ENCODE data around the gene CTNNBIP1.

CTNNBIP1 gene

DNA sequence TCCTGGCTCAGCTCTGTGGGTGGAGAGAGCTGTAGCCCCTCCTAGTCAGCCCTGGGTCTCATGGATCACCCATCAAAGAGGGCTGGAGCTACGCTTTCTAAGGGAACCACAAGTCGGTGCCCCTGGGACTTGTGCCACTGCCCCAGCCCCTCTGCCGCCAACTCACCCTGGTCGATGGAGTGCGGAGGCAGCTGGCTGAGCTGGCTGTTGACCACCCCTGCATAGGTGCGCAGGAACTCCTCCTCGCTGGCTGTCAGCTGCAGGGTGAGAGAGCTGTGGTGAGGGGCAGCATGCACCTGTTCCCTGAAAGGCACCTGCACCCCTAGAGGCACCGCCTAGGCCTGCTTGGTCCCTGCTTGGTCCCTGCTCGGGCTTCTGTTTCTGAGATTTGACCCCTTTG is 39.0 kb downstream of the CTNNBIP1 start:
- H4K5ac ChIP-seq (ENCODE audit: low read length) = no peak overlapping the region
- no peaks in the 10 kb centered on the region for H3K4me1 ChIP-seq (ENCODE audit: control insufficient read depth, low read depth, low read length)
- H3K79me2 ChIP-seq (ENCODE audit: control insufficient read depth, insufficient read depth, low read length) = no peaks in the 10 kb centered on the region
- DNase-seq = no peak
- H4K8ac ChIP-seq (ENCODE audit: low read depth, low read length) = no peak overlapping the region
- H2AK5ac ChIP-seq (ENCODE audit: low read length) = no peak overlapping the region
- no peak overlapping the region for H2BK15ac ChIP-seq (replicated peaks; ENCODE audit: low read depth)
- no peak overlapping the region for H3K4me2 ChIP-seq (ENCODE audit: low read length)
- no peaks in the 10 kb centered on the region for H3K79me1 ChIP-seq (ENCODE audit: low read length)
- no peaks in the 10 kb centered on the region for H3K36me3 ChIP-seq (ENCODE audit: control insufficient read depth, insufficient read depth, low read length)
- H3K4ac ChIP-seq (ENCODE audit: low read depth, low read length) = no peak overlapping the region
- H3K18ac ChIP-seq (ENCODE audit: low read length) = no peak overlapping the region
- no peak overlapping the region for H3K9ac ChIP-seq (ENCODE audit: low read length)
- no peak overlapping the region for H3K23ac ChIP-seq (ENCODE audit: low read length)
- H3K27me3 ChIP-seq (ENCODE audit: insufficient read depth, low read length, poor library complexity) = no peaks in the 10 kb centered on the region
- no peak overlapping the region for H3K4me3 ChIP-seq (ENCODE audit: low read length)
- peak overlapping the region; percentile 4 for H3K27ac ChIP-seq (ENCODE audit: low read depth, low read length)
- no peak overlapping the region for H2BK120ac ChIP-seq (ENCODE audit: low read depth, low read length)
- no CpG with 5 or more reads among the region's 9 CpGs for WGBS (ENCODE audit: extremely low coverage, insufficient coverage, low lambda C conversion rate)
- H2BK5ac ChIP-seq (ENCODE audit: low read length) = no peak overlapping the region
- H3K56ac ChIP-seq (ENCODE audit: low read length) = no peak overlapping the region

GRCh38 chr1:9870572-9870971 is 39.5 kb downstream of the CTNNBIP1 start:
- Histone ChIP-seq H4K5ac (ENCODE audit: low read length) (no peak overlapping the region), H3K9ac (ENCODE audit: low read length) (no peak overlapping the region), H3K18ac (ENCODE audit: low read length) (no peak overlapping the region), H3K4ac (ENCODE audit: low read depth, low read length) (no peak overlapping the region), H3K27me3 (ENCODE audit: insufficient read depth, low read length, poor library complexity) (no peaks in the 10 kb centered on the region), H3K23ac (ENCODE audit: low read length) (no peak overlapping the region), H2BK120ac (ENCODE audit: low read depth, low read length) (no peak overlapping the region), H3K79me2 (ENCODE audit: control insufficient read depth, insufficient read depth, low read length) (no peaks in the 10 kb centered on the region), H3K56ac (ENCODE audit: low read length) (no peak overlapping the region), H4K8ac (ENCODE audit: low read depth, low read length) (no peak overlapping the region), H3K79me1 (ENCODE audit: low read length) (no peaks in the 10 kb centered on the region), H3K4me1 (ENCODE audit: control insufficient read depth, low read depth, low read length) (no peaks in the 10 kb centered on the region), H2AK5ac (ENCODE audit: low read length) (no peak overlapping the region), H2BK15ac (replicated peaks; ENCODE audit: low read depth) (no peak overlapping the region), H3K27ac (ENCODE audit: low read depth, low read length) (no peak overlapping the region), H3K4me3 (ENCODE audit: low read length) (no peak overlapping the region), H3K4me2 (ENCODE audit: low read length) (no peak overlapping the region), H3K36me3 (ENCODE audit: control insufficient read depth, insufficient read depth, low read length) (no peaks in the 10 kb centered on the region), H2BK5ac (ENCODE audit: low read length) (no peak overlapping the region)
- DNase-seq = no peak
- no CpG with 5 or more reads among the region's 4 CpGs for WGBS (ENCODE audit: extremely low coverage, insufficient coverage, low lambda C conversion rate)

DNA sequence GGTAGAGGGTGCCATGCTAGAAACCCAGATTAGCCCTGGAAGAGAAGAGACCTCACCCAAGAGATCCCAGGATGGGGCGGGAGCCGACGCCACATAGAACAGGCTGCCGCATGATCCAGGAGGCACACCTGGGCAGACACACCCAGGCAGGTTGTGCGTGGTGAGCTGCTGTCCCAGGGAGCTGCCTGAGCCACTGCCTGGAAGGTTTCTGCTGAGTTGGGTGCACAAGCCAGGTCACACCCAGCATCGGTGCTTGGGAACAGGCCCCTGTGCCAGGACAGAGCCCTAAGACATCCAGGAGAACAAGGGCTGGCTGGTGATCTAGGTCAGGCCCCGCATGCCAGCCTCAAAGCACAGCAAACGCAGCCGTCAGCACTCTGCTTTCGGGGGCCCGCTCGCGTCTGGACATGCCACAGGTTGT is 40.2 kb downstream of the CTNNBIP1 start:
- H2AK5ac ChIP-seq (ENCODE audit: low read length) = no peak overlapping the region
- DNase-seq = no peak
- H2BK5ac ChIP-seq (ENCODE audit: low read length) = no peak overlapping the region
- H3K27me3 ChIP-seq (ENCODE audit: insufficient read depth, low read length, poor library complexity) = no peaks in the 10 kb centered on the region
- H3K79me1 ChIP-seq (ENCODE audit: low read length) = no peaks in the 10 kb centered on the region
- no CpG with 5 or more reads among the region's 13 CpGs for WGBS (ENCODE audit: extremely low coverage, insufficient coverage, low lambda C conversion rate)
- H3K36me3 ChIP-seq (ENCODE audit: control insufficient read depth, insufficient read depth, low read length) = no peaks in the 10 kb centered on the region
- H3K56ac ChIP-seq (ENCODE audit: low read length) = no peak overlapping the region
- H3K4me2 ChIP-seq (ENCODE audit: low read length) = no peak overlapping the region
- H3K4me3 ChIP-seq (ENCODE audit: low read length) = no peak overlapping the region
- no peak overlapping the region for H3K27ac ChIP-seq (ENCODE audit: low read depth, low read length)
- no peak overlapping the region for H4K8ac ChIP-seq (ENCODE audit: low read depth, low read length)
- H3K79me2 ChIP-seq (ENCODE audit: control insufficient read depth, insufficient read depth, low read length) = no peaks in the 10 kb centered on the region
- no peak overlapping the region for H2BK120ac ChIP-seq (ENCODE audit: low read depth, low read length)
- no peaks in the 10 kb centered on the region for H3K4me1 ChIP-seq (ENCODE audit: control insufficient read depth, low read depth, low read length)
- no peak overlapping the region for H3K23ac ChIP-seq (ENCODE audit: low read length)
- no peak overlapping the region for H3K9ac ChIP-seq (ENCODE audit: low read length)
- no peak overlapping the region for H3K18ac ChIP-seq (ENCODE audit: low read length)
- no peak overlapping the region for H4K5ac ChIP-seq (ENCODE audit: low read length)
- no peak overlapping the region for H2BK15ac ChIP-seq (replicated peaks; ENCODE audit: low read depth)
- H3K4ac ChIP-seq (ENCODE audit: low read depth, low read length) = no peak overlapping the region

GRCh38 chr1:9868244-9868590 is 41.9 kb downstream of the CTNNBIP1 start:
- no peak overlapping the region for H3K27ac ChIP-seq (ENCODE audit: low read depth, low read length)
- no peaks in the 10 kb centered on the region for H3K27me3 ChIP-seq (ENCODE audit: insufficient read depth, low read length, poor library complexity)
- H2BK15ac ChIP-seq (replicated peaks; ENCODE audit: low read depth) = no peak overlapping the region
- no peak overlapping the region for H3K4ac ChIP-seq (ENCODE audit: low read depth, low read length)
- no peaks in the 10 kb centered on the region for H3K4me1 ChIP-seq (ENCODE audit: control insufficient read depth, low read depth, low read length)
- no peak overlapping the region for H3K4me3 ChIP-seq (ENCODE audit: low read length)
- H3K79me2 ChIP-seq (ENCODE audit: control insufficient read depth, insufficient read depth, low read length) = no peaks in the 10 kb centered on the region
- H2AK5ac ChIP-seq (ENCODE audit: low read length) = no peak overlapping the region
- no peak for DNase-seq
- H3K4me2 ChIP-seq (ENCODE audit: low read length) = no peak overlapping the region
- no peak overlapping the region for H3K18ac ChIP-seq (ENCODE audit: low read length)
- no peaks in the 10 kb centered on the region for H3K79me1 ChIP-seq (ENCODE audit: low read length)
- no peak overlapping the region for H4K5ac ChIP-seq (ENCODE audit: low read length)
- H2BK120ac ChIP-seq (ENCODE audit: low read depth, low read length) = no peak overlapping the region
- H3K9ac ChIP-seq (ENCODE audit: low read length) = no peak overlapping the region
- H3K36me3 ChIP-seq (ENCODE audit: control insufficient read depth, insufficient read depth, low read length) = no peaks in the 10 kb centered on the region
- no peak overlapping the region for H2BK5ac ChIP-seq (ENCODE audit: low read length)
- no CpG with 5 or more reads among the region's 3 CpGs for WGBS (ENCODE audit: extremely low coverage, insufficient coverage, low lambda C conversion rate)
- no peak overlapping the region for H4K8ac ChIP-seq (ENCODE audit: low read depth, low read length)
- no peak overlapping the region for H3K23ac ChIP-seq (ENCODE audit: low read length)
- H3K56ac ChIP-seq (ENCODE audit: low read length) = no peak overlapping the region

DNA sequence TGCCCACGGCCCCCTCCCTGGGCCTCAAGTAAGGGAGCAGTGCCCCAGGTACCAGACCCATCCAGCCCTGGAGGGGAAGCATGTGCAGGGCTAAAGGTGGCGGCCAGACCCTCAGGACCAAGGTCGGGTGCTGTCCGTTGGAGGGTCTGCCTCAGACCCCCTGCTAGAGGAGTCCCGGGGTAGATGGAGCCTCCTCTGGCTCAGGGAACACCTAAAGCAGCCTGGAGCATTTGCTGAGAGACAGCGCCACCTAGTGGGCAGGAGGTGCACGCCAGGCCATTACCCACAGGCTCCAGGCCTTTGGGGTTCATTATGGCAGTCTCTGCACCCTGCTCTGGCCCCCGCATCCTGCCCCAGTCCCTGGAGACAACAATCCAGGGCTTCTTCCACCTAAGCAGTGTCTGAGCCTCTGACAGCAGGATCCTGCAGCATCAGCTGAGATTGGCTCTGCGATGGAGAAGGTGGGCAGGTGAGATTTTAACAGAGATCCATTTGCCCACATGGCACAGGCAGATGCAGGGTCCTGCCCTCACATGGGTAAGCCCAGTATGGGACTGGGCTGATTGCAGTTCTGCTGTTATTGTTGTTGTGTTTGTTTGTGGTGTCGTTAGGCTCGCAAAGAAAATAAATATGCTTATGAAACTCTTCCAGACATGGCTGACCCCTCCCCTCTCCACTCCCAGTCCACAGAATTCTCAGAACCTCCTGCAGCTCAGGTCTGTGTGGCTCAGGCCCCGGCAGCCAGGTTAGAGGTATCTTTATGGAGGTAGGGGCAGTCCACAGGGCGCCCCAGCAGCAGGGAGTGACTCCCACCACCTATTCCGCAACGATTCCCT is 42.4 kb downstream of the CTNNBIP1 start:
- Histone ChIP-seq H3K79me1 (ENCODE audit: low read length) (no peaks in the 10 kb centered on the region), H3K23ac (ENCODE audit: low read length) (no peak overlapping the region), H3K18ac (ENCODE audit: low read length) (no peak overlapping the region), H2BK15ac (replicated peaks; ENCODE audit: low read depth) (no peak overlapping the region), H3K56ac (ENCODE audit: low read length) (no peak overlapping the region), H2AK5ac (ENCODE audit: low read length) (no peak overlapping the region), H4K8ac (ENCODE audit: low read depth, low read length) (no peak overlapping the region), H3K4me1 (ENCODE audit: control insufficient read depth, low read depth, low read length) (no peaks in the 10 kb centered on the region), H3K79me2 (ENCODE audit: control insufficient read depth, insufficient read depth, low read length) (no peaks in the 10 kb centered on the region), H4K5ac (ENCODE audit: low read length) (no peak overlapping the region), H2BK120ac (ENCODE audit: low read depth, low read length) (no peak overlapping the region), H3K27ac (ENCODE audit: low read depth, low read length) (no peak overlapping the region), H3K36me3 (ENCODE audit: control insufficient read depth, insufficient read depth, low read length) (no peaks in the 10 kb centered on the region), H3K27me3 (ENCODE audit: insufficient read depth, low read length, poor library complexity) (no peaks in the 10 kb centered on the region), H3K9ac (ENCODE audit: low read length) (no peak overlapping the region), H3K4me2 (ENCODE audit: low read length) (no peak overlapping the region), H3K4me3 (ENCODE audit: low read length) (no peak overlapping the region), H2BK5ac (ENCODE audit: low read length) (no peak overlapping the region), H3K4ac (ENCODE audit: low read depth, low read length) (no peak overlapping the region)
- no CpG with 5 or more reads among the region's 15 CpGs for WGBS (ENCODE audit: extremely low coverage, insufficient coverage, low lambda C conversion rate)
- DNase-seq = peak; percentile 71

DNA sequence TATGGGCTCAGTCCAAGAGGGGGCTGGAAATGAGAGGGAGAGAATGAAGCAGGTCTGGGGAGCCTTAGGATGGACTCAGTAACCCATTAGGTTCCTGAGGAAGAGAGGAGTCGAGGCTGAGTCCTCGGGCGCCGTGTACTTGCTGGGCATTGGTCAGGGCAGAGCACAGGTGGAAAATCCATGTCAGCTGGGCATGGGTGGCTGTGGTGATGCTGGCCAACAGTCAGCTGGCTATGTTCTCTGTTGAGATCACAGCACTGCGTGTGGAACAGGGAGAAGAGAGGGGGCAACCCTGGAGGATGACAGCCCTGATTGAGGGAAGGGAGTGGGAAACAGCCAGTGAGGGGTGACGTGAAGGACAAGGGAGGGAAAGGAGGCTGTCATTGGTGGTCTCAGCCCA is 43.2 kb downstream of the CTNNBIP1 start:
- Histone ChIP-seq H3K9ac (ENCODE audit: low read length) (no peak overlapping the region), H3K56ac (ENCODE audit: low read length) (no peak overlapping the region), H4K5ac (ENCODE audit: low read length) (no peak overlapping the region), H3K4me1 (ENCODE audit: control insufficient read depth, low read depth, low read length) (no peaks in the 10 kb centered on the region), H3K27me3 (ENCODE audit: insufficient read depth, low read length, poor library complexity) (no peaks in the 10 kb centered on the region), H3K27ac (ENCODE audit: low read depth, low read length) (no peak overlapping the region), H3K23ac (ENCODE audit: low read length) (no peak overlapping the region), H3K79me1 (ENCODE audit: low read length) (no peaks in the 10 kb centered on the region), H3K18ac (ENCODE audit: low read length) (no peak overlapping the region), H2BK5ac (ENCODE audit: low read length) (no peak overlapping the region), H3K4ac (ENCODE audit: low read depth, low read length) (no peak overlapping the region), H2BK120ac (ENCODE audit: low read depth, low read length) (no peak overlapping the region), H4K8ac (ENCODE audit: low read depth, low read length) (no peak overlapping the region), H2BK15ac (replicated peaks; ENCODE audit: low read depth) (no peak overlapping the region), H3K4me3 (ENCODE audit: low read length) (no peak overlapping the region), H3K79me2 (ENCODE audit: control insufficient read depth, insufficient read depth, low read length) (no peaks in the 10 kb centered on the region), H3K4me2 (ENCODE audit: low read length) (no peak overlapping the region), H3K36me3 (ENCODE audit: control insufficient read depth, insufficient read depth, low read length) (no peaks in the 10 kb centered on the region), H2AK5ac (ENCODE audit: low read length) (no peak overlapping the region)
- no peak for DNase-seq
- WGBS (ENCODE audit: extremely low coverage, insufficient coverage, low lambda C conversion rate) = no CpG with 5 or more reads among the region's 6 CpGs
